GM18873 (cell line): ENCODE data around the gene FBXO27.
"Not testable (repeated sequence)": the region's sequence is repeated elsewhere in the genome, so short reads cannot be mapped to it uniquely, and the experiment has no call there.

ENCODE experiments used
- ATAC-seq: cut with Tn5 transposase; IDR thresholded peaks from one replicate; pipeline ENCODE4 v1.9.1; 2021; ENCODE audit warnings: mild to moderate bottlenecking, moderate library complexity, moderate number of reproducible peaks; ENCODE audit not compliant: unreplicated experiment, low FRiP score

Gene FBXO27, protein sequence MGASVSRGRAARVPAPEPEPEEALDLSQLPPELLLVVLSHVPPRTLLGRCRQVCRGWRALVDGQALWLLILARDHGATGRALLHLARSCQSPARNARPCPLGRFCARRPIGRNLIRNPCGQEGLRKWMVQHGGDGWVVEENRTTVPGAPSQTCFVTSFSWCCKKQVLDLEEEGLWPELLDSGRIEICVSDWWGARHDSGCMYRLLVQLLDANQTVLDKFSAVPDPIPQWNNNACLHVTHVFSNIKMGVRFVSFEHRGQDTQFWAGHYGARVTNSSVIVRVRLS

DNA sequence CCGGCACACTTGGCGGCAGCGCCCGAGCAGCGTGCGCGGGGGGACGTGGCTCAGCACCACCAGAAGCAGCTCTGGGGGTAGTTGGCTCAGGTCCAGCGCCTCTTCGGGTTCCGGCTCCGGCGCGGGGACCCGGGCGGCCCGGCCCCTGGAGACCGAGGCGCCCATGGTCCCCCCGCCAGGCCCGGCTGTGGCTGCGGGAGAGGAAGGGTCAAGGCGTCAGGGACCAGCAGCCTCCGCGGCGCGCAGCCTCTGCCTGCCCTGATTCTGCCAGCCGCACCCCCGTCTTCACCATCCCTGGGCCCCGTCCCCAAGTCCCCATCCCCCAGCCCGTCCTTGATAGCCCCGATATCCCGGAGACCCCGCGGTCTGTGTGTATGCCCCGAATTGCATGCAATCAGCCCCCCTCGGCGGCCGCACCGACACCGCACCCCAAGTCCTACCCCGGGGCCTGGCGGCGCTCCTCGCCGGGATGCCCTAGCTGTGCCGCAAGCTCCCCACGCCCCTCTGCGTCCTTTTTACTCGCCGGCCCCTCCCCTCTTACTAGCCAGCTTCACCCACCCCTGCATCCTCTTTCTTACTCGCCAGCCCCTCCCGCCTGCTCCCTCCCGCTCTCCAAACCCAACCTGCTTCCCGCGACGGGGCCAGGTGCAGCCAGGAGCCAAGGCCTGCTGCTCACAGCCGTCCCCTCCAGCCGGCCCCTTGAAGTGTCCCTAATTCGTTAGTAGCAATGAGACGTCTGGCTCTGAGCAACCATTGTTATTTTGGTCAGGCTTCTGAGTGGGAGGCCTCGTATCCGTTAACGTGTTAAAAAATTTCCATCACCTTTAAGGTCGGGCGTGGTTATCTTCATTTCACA lies at the start of gene FBXO27:
Gene FBXO27 (minus strand): TSS at position 487 of the 856 bp plus-strand sequence. CDS start 322 bp downstream, at position 165.
- no peak for ATAC-seq

GRCh38 chr19:39080431-39080830 lies 48.1 kb upstream of the FBXO27 start:
- no peak for ATAC-seq

DNA sequence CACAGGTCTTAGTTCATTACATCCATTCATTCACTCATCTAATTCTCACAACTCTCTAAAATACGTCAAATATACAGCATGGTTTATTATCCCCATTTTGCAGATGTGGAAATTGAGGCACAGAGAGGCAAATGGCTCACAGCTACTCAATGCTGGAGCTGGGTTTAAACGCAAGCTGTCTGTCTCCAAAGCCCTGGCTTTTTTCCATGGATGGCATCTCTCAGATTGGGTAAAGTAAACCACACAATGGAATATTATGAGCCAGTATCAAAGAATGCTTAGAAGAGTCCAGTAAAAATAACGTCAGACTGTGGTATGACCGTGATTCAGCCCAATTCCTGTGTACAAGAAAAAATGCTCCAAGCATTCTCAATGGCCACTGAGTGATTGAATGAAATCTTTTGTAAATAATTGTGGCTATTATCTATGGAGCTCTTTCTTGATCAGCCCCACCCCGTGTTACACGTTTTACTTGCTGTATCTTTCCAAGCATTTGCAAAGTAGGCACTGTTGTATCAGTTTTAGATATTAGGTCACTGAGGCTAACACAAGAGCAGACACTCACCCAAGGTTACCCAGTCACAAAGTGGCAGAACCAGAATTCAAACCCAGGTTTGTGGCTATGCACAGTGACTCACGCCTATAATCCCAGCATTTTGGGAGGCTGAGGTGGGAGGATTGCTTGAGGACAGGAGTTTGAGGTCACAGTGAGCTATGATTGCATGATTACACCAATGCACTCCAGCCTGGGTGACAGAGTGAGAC lies 46.3 kb upstream of the FBXO27 start:
- ATAC-seq: no peak

GRCh38 chr19:39077323-39077722 lies 45.0 kb upstream of the FBXO27 start:
- no peak for ATAC-seq

- ATAC-seq: no peak
Measured at GRCh38 chr19:39074942-39075341, 42.6 kb upstream of the FBXO27 start.

DNA sequence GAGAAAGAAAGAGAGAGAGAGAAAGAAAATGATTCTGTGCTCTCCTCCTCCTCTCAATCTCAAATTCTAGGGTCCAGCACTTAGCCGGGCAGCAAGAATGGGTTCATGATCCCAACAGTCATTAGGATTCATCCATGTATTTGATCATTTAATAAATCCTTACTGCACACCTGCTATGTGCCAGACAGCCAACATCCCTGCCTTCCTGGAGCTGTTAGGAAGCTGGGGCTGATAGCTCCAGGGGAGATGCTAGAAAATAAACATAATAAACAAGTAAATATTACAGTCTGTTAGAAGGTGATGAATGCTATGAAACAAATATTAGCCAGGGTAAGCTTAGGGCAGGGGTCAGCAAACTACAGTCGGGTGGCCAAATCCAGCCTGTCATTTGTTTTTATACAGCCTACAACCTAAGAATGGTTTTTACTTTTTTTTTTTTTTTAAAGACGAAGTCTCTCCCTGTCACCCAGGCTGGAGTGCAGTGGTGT lies 41.9 kb upstream of the FBXO27 start:
- no peak for ATAC-seq

GRCh38 chr19:39070888-39071287 lies 38.5 kb upstream of the FBXO27 start:
- no peak for ATAC-seq

DNA sequence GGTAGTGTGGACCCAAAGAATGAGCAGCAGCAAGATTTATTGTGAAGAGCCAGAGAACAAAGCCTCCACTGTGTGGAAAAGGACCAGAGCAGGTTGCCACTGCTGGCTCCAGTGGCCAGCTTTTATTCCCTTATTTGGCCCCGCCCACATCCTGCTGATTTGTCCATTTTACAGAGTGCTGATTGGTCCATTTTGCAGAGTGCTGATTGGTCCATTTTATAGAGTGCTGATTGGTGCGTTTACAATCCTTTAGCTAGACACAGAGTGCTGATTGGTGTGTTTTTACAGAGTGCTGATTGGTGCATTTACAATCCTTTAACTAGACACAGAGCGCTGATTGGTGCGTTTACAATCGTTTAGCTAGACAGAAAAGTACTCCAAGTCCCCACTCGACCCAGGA lies 35.9 kb upstream of the FBXO27 start:
- not testable (repeated sequence) for ATAC-seq

GRCh38 chr19:39067104-39067503 lies 34.8 kb upstream of the FBXO27 start:
- ATAC-seq: no peak

- ATAC-seq: no peak
Measured at GRCh38 chr19:39065928-39066327, 33.6 kb upstream of the FBXO27 start.

DNA sequence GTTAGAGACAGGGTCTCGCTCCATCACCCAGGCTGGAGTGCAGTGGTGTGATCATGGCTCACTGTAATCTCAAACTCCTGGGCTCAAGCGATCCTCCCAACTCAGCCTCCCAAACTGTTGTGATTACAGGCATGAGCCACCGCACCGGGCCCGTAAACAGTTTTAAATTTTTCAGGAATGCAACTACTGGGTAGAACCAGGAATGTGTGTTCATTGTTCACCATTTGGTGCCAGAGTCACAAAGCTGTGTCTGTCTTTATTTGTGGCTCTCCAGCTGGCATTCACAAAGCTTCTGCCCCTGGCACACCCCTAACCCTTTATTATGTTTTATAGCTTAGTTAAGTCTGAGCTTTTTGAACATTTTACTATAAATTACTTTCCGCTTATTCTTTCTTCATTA lies 32.1 kb upstream of the FBXO27 start:
- no peak for ATAC-seq

DNA sequence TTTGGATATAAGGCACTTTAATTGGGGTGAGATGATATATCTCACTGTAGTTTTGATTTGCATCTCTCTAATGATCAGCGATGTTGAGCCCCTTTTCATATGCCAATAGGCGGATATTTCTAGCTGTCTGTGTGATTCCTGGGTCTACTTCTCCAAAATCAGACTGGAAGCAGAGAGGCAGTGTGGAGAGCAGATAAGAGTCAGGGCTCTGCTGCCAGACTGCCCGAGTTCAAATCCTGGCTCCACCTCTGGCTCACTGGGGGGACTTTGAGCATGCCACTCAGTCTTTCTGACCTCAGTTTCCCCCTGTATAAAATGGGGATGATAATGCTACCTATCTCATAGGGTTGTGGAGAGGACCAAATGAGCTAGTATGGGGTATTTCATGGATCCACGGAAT lies 27.8 kb upstream of the FBXO27 start:
- no peak for ATAC-seq

GRCh38 chr19:39059302-39059701 lies 27.0 kb upstream of the FBXO27 start:
- no peak for ATAC-seq

DNA sequence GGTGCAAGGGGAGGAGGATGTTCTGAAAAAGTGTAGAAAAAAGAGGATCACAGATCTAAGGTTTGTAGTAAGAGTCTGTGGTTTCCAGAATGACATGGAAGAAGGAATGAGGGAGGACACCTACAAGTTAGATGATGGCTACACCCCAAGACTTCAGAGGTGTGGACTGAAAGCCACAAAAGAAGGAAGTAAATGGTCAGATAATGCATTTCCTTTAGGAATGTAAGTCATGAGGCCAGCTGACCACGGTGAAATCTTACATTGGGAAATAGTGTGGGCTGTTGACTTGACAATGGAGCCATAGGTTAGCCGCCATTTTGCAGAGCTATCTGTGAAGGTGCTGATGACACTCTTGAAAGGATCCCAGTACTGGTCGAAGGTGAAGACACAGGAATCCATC lies 25.3 kb upstream of the FBXO27 start:
- ATAC-seq: no peak

DNA sequence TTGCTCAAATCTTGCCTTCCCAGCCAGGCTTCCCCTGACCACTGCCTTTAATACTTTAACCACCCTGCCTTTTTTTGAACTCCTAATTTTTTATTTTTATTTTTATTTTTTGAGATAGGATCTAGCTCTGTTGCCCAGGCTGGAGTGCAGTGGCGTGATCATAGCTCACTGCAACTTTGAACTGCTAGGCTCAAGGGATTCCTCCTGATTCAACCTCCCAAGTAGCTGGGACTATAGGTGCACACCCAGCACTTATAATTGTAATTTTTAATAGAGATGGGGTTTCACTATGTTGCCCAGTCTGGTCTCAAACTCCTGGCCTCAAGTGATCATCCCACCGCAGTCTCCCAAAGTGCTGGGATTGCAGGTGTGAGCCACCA lies 21.7 kb upstream of the FBXO27 start:
- ATAC-seq: no peak

GRCh38 chr19:39053276-39054090 lies 21.1 kb upstream of the FBXO27 start:
- ATAC-seq: no peak

- ATAC-seq: no peak
Measured at GRCh38 chr19:39052846-39053245, 20.5 kb upstream of the FBXO27 start.

DNA sequence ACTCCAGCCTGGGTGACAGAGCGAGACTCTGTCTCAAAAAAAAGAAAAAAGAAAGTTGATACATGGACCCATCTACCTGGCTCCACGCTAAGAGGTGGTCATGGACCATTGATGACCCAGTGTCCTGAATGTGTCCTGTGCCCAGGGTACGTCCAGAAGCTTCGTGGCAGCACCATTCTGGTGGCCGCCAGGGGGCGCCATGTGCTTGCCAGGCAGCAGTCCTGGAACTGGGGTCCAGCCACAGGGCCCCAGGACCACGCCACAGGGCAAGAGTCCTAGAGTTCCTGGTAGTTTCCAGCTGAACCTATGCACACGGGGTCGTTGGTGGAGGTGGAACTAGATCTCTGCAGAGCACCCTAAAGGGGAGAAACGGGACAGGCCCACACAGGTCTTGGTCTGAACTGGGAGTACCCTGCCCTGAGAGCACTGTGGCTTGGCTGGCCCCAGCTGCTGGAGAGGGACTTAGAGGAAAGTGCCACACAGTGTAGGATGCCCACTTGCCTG lies 19.9 kb upstream of the FBXO27 start:
- no peak for ATAC-seq

DNA sequence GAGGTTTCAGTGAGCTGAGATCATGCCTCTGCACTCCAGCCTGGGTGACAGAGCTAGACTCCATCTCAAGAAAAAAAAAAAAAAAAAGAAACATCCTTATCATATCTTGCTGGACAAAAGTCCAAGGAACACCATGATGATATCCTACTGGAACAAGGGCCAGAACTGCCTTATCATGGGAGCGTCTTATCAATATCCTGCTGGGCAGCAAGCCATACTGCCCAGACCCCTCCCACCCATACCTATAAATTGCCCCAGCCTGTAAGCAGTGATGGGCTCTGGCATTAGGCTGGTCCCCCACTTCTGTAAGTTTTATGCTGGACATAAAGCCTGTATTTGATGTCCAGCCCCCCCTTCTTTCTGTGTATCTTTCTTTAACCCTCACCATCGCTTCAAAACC lies 14.7 kb upstream of the FBXO27 start:
- no peak for ATAC-seq
